Inflammatory macrophage treated with lipopolysaccharide for 4 hours (primary cell): ENCODE results near the gene CTBS.
"Not testable (repeated sequence)": the region's sequence is repeated elsewhere in the genome, so short reads cannot be mapped to it uniquely, and the experiment has no call there.

Experiments used
- DNase-seq: peaks from one replicate; pipeline ENCODE4 v3.0.0-alpha.2; 2020

CTBS gene

GRCh38 chr1:84573967-84574842 lies at the start of gene CTBS:
Gene CTBS, minus strand, starts transcription at chr1:84574440. Its CDS starts 25 bp downstream, at chr1:84574415.
- peak; percentile 98 for DNase-seq

GRCh38 chr1:84621553-84621952 lies 47.3 kb upstream of the CTBS start:
- no peak for DNase-seq

- DNase-seq, result peak; percentile 87
Measured at GRCh38 chr1:84620720-84621313, 46.6 kb upstream of the CTBS start.

GRCh38 chr1:84619383-84620102 lies 45.3 kb upstream of the CTBS start:
- DNase-seq, result peak; percentile 85

- no peak for DNase-seq
Measured at GRCh38 chr1:84617349-84617748, 43.1 kb upstream of the CTBS start.

- peak; percentile 42 for DNase-seq
Measured at GRCh38 chr1:84615790-84616189, 41.5 kb upstream of the CTBS start.

- no peak for DNase-seq
Measured at GRCh38 chr1:84613887-84614286, 39.6 kb upstream of the CTBS start.

GRCh38 chr1:84613026-84613425 lies 38.8 kb upstream of the CTBS start:
- no peak for DNase-seq

GRCh38 chr1:84611796-84612195 lies 37.6 kb upstream of the CTBS start:
- DNase-seq, result no peak

GRCh38 chr1:84611091-84611490 lies 36.9 kb upstream of the CTBS start:
- no peak for DNase-seq

GRCh38 chr1:84606977-84607376 lies 32.7 kb upstream of the CTBS start:
- no peak for DNase-seq

GRCh38 chr1:84605157-84605556 lies 30.9 kb upstream of the CTBS start:
- no peak for DNase-seq

GRCh38 chr1:84603941-84604830 lies 29.9 kb upstream of the CTBS start:
- no peak for DNase-seq

GRCh38 chr1:84603223-84603622 lies 29.0 kb upstream of the CTBS start:
- DNase-seq, result no peak

GRCh38 chr1:84600796-84601195 lies 26.6 kb upstream of the CTBS start:
- DNase-seq, result no peak

GRCh38 chr1:84598846-84599741 lies 24.9 kb upstream of the CTBS start:
- no peak for DNase-seq

GRCh38 chr1:84598418-84598817 lies 24.2 kb upstream of the CTBS start:
- no peak for DNase-seq

- DNase-seq, result no peak
Measured at GRCh38 chr1:84597011-84597410, 22.8 kb upstream of the CTBS start.

GRCh38 chr1:84594959-84595358 lies 20.7 kb upstream of the CTBS start:
- not testable (repeated sequence) for DNase-seq

- no peak for DNase-seq
Measured at GRCh38 chr1:84587099-84587498, 12.9 kb upstream of the CTBS start.

GRCh38 chr1:84585803-84586202 lies 11.6 kb upstream of the CTBS start:
- no peak for DNase-seq

GRCh38 chr1:84584126-84584525 lies 9.9 kb upstream of the CTBS start:
- no peak for DNase-seq
